HG03457 (cell line): ENCODE measurements around the gene APLNR.

Experiments
- ATAC-seq: cut with Tn5 transposase; IDR thresholded peaks from one replicate; pipeline ENCODE4 v1.9.1; 2021; ENCODE audit warnings: moderate number of reproducible peaks; ENCODE audit not compliant: unreplicated experiment

The APLNR gene

GRCh38 chr11:57219021-57219627 is 17.9 kb downstream of the APLNR start:
- no peak for ATAC-seq

- no peak for ATAC-seq
Observed at GRCh38 chr11:57217053-57217452, 20.0 kb downstream of the APLNR start.

DNA sequence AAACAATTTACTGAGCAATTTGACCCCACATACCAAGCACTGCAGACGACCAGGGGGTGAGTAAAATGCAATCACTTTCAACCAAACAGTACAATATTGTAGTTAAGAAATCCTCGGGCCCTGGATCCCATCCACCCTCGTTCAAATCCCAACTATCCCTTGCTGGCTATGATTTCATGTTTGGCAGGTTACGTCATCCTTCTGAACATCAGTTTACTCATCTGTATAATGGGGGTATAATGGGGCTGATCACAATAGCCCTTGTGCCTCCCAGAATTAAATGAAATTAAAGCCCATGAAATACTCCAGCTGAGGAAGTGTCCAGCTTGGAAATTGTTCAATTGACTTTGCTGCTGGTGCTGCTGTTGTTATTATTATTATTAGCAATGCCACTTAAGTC is 20.6 kb downstream of the APLNR start:
- no peak for ATAC-seq

DNA sequence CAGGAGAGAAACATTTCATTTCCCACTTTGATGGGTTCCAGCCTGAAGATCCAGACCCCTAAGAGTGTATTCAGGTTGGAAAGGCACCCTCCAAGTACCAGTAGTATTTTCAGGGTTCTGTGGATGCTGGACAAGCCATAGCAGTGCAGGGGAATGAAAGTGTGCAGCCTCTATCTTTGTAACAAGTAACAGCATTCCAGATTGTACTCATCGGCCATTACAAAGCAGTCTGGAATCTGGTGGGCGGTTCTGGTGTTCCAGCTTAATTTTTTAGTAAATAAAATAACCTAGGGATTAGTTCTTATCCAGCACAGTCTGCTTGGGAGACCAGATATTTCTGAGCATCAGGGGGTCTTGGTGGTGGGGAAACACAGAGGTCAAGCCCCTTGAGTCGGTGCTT is 22.6 kb downstream of the APLNR start:
- no peak for ATAC-seq

GRCh38 chr11:57214098-57214417 is 23.0 kb downstream of the APLNR start:
- no peak for ATAC-seq

DNA sequence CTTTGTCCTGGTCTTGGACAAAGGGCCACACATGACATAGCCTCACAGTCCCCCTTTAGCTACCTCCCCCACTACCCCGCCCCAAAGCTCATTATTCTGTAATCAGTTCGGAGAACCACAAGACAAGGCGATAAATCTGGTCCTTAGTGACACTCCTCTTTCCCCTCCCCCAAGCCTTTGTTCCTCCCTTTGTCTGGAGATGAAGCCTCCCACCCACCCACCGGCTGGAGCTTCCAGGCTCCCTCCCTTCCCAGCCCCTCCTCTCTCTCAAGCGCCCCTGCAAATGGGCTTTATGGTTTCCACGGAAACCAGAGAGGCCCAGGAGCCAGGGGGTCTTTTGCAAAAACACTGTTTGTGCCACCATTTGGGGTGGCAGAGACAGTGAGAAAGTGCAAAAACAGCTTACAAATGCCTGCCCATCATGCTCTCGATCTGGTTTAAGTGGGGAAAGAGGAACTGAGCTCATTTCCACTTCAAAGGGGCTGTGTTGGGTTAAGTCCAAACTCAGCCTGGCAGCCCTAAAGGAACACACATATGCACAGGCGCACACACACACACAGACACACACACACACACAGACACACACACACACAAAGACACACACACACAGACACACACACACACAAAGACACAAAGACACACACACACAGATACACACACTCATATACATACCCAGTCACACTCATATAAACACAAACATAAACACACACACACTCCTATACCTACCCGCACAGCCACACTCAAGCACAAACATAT is 23.5 kb downstream of the APLNR start:
- no peak for ATAC-seq

GRCh38 chr11:57210781-57211180 is 26.3 kb downstream of the APLNR start:
- no peak for ATAC-seq

DNA sequence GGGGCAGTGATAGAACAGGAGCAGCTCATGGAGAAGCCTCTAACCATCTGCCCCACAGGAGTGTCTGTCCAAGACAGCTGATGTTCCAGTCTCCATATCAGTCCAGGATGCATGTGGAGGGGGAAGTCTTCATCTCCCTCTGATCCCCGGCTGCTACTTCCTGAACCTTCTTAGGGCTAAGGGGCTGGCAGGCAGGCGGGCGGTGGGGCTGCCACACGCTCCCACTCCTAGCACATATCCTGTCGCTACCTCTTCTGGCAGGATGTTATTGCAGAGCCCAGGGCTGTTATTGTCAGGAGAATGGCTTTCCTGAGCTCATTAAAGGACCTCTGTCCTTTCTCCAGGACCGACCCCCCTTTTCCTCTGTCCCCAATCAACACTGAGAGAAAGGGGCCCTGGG is 29.9 kb downstream of the APLNR start:
- no peak for ATAC-seq

- no peak for ATAC-seq
Observed at GRCh38 chr11:57205041-57205641, 31.9 kb downstream of the APLNR start.

DNA sequence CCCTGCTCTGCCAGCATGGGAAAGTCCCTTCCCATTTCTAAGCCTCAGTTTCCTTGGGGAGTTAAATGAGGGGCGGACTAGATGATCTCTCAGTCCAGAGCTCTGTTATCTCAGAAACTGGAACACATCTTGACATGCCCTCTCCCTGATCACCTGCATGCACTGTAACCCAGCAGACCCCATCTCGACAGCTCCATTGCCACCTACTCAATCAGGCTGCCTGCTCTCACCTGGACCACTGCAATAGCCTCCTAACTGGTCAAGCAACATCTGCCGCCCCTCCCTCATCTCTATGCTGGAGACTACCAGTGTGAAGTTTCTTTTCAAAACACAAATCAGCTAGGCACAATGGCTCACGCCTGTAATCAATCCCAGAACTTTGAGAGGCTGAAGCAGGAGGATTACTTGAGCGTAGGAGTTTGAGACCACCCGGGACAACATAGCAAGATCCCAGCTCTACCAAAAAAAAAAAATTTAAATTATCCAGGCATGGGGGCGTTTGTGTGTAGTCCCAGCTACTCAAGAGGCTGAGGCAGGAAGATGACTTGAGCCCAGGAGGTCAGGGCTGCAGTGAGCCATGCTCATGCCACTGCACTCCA is 33.1 kb downstream of the APLNR start:
- ATAC-seq = no peak

- no peak for ATAC-seq
Observed at GRCh38 chr11:57203359-57203758, 33.7 kb downstream of the APLNR start.

GRCh38 chr11:57202281-57202680 is 34.8 kb downstream of the APLNR start:
- no peak for ATAC-seq

DNA sequence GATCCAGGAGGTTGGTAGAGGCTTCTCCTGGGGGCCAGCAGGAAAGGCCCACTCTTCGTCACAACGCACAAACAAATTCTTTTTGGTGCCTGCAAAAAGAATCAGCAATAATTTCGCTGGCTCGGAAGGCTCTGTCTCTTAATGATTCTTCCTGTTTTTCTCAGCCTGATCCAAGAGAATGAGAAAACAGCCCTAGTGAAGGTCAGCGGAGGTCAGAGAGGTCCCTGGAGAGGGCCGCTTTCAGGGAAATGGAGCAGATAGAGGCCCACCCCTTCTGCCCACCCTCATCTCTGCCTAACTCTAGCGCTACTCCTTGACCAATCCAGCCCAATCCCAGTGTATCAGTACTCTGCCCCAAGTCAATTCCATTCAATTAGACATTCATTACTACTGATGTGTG is 36.1 kb downstream of the APLNR start:
- no peak for ATAC-seq

DNA sequence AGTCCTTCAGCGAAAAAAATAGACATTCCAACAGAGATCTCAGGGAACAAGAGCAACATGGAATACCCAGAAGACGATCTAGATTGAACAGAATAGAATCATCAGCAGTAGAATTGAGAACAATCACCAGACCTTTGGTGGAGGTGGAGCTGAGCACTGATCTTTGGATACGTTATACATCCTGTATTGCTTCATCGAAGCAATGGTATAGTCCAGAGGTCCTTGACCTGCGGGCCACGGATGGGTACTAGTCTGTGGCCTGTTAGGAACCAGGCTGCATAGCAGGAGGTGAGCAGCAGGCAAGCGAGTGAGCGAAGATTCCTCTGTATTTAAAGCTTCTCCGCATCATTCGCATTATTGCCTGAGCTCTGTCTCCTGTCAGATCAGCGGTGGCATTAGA is 37.7 kb downstream of the APLNR start:
- ATAC-seq = no peak

DNA sequence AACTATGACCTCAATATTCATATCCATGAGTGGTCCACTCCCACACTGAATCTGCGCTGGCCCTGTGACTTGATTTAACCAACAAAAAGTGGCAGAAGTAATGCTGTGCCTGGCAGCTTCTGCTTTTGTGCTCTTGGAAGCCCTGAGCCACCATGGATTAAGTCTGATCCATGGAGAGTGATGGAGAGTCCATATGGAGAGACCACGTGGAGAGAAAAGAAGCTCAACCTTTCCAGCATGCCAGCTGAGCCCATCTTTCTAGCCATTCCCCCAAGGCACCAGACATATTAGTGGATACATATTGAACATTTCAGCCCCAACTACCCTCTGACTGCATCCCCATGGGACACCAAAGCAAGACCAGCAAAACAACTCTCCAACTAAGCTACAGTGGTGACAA is 39.3 kb downstream of the APLNR start:
- ATAC-seq = no peak

DNA sequence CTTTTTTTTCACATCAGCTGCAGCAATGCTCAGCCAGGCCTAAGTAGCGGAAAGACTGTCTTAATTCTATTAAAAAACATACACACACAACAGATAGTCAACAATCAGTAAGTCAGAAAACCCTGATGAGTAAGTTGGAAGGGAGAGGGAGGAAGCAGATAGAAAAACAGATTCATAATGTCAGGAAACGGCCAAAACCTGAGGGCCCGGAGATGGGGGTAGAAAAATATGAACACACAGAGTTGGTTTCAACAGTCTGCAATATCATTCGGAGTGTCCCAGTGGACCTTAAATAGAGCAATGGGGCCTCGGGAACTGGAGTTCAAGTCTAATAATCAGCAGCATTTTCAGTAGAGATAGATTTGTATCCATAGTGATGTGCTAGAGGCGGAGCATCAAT is 40.5 kb downstream of the APLNR start:
- no peak for ATAC-seq

- ATAC-seq = no peak
Observed at GRCh38 chr11:57192316-57192715, 44.7 kb downstream of the APLNR start.

DNA sequence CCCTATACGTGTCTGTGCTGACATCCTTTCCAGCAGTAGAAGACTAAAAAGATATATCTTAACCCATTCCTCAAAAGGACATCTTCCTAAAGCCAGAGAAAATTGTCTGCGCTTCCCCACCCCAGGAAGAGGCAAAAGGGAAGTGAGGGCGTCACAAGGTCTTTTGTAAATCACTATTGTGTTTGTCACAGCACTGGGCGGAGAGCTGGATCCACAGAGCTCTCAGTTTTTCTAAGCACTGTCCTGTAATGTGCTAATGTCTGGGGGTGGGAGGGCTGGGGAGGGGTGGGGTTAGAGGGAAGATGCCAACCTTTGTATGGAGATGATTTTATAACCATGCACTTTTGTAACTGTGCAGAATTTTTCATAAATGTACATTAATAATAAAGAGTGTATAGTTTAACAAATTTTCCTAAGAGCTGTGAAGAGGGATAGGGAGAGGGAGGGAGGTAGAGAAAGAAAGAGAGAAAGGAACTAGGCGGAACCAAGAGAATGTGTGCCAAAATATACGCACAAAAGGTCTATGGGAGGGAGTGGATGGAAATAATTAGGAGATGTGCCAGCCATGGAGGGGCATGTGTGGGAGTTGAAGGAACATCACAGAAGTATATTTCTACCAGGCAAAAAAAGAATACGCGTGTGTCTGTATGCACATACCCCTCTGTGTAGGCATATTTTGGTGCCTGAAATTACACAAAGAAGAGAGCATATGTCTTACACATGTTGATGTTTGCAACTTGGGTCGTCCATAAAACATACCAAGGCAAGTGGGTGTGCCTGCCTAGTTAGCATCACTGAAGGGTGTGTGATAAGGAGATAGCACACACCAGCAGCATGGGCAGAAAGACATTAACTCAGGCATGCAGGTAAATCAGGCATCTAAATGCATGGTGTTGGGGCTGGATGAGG is 45.5 kb downstream of the APLNR start:
- no peak for ATAC-seq

GRCh38 chr11:57190548-57190947 is 46.5 kb downstream of the APLNR start:
- no peak for ATAC-seq
